ENCODE data around the gene RESP18. TPM values are rescaled to one million over a fixed set of nuclear protein-coding genes. Genes with fewer than 3 reads are reported as not detected.

RESP18 gene
- total and polyA plus RNA-seq, 4 donors = 1.1 to 7.0 (median 4.7) TPM

DNA sequence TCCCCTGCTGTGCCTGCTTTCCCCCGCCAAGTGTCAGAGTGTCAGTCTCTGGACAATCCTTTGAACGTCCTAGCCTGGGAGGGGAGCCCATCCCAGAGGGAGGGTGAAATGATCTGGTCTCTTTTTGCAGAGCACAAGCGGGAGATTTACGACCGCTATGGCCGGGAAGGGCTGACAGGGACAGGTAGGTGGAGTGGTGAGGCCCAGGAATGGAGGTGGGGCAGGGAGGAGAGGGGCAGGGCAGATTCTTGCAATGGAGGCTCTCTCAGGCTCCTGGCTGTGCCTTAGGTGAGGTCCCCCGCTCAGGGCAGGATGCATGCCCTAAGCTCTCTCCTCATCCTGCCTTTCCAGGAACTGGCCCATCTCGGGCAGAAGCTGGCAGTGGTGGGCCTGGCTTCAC, 51.0 kb downstream of the RESP18 start:
- 58% methylated on average over 8 of the region's 8 CpGs for WGBS (ENCODE audit: insufficient coverage)
- no peak for DNase-seq (ENCODE audit: low read depth in 4 of 6, low spot score in 6 of 6)
- no peak overlapping the region for H3K4me3 ChIP-seq (ENCODE audit: low read depth, low read length)

DNA sequence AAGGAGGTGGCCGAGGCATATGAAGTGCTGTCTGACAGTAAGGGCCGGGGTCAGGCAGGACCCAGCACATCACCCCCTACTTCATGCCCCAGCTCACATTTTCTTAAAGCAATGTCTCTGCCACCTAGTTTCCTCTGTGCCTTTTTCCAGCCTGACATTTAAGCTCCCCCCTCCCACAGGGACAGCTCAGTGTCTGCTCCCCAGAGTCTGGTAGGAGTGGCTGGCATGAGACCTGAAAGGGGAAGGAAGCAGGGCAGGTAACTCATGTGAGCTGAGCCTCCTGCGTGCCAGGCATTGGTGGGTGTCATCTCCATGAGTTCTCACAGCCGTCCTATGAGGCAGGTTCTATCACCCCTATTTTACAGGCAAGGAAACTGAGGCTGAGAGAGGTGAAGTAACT, 51.9 kb downstream of the RESP18 start:
- DNase-seq (ENCODE audit: low read depth in 4 of 6, low spot score in 6 of 6) = no peak
- WGBS (ENCODE audit: insufficient coverage) = 93% methylated on average over 2 of the region's 4 CpGs
- Histone ChIP-seq H3K27me3 (ENCODE audit: control insufficient read depth, insufficient read depth, low read length) (no peaks in the 10 kb centered on the region), H3K27ac (ENCODE audit: low read depth, low read length) (peak overlapping the region; percentile 90), H3K4me1 (ENCODE audit: control insufficient read depth, insufficient read depth, low read length) (peaks cover 63% of the 10 kb centered on the region), H3K36me3 (ENCODE audit: control insufficient read depth, insufficient read depth, low read length) (peaks cover 51% of the 10 kb centered on the region), H3K4me3 (ENCODE audit: low read depth, low read length) (no peak overlapping the region), H3K9me3 (ENCODE audit: control insufficient read depth, insufficient read depth, low read length) (no peaks in the 10 kb centered on the region)

More for the DNA sequence above, 51.0 kb downstream of the RESP18 start:
- Histone ChIP-seq H3K4me1 (ENCODE audit: control insufficient read depth, insufficient read depth, low read length) (peaks cover 70% of the 10 kb centered on the region), H3K27ac (ENCODE audit: low read depth, low read length) (no peak overlapping the region), H3K27me3 (ENCODE audit: control insufficient read depth, insufficient read depth, low read length) (no peaks in the 10 kb centered on the region), H3K9me3 (ENCODE audit: control insufficient read depth, insufficient read depth, low read length) (no peaks in the 10 kb centered on the region), H3K36me3 (ENCODE audit: control insufficient read depth, insufficient read depth, low read length) (peaks cover 58% of the 10 kb centered on the region)

DNA sequence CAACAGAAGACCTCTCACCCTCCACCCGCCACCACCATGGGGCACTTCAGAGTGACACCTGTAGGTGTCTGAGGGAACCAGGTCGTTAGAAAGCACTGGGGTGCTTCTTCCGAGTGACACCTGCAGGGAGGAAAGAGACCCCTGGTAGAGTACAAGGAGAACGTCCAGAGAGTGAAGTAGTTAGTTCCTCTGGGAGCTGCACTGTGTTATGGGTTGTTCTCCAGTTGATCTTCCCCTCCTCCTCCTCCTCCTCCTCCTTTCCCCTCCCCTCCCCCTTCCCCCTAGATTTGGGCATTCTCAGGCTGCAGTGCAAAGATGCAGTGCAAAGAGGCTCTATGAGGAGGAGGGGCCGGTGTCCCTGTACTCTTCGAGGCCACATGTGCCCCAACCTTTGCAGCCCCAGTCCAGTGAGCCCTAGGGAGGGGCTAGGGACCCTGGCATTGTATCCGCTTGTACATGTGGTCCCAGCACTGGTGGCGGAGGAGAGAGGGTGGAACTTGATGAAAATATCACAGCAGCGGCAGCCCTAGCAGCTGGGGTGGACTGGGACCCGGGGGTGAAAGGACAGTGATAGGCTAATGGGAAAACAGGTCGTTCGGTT, 52.5 kb downstream of the RESP18 start:
- H3K9me3 ChIP-seq (ENCODE audit: control insufficient read depth, insufficient read depth, low read length) = no peaks in the 10 kb centered on the region
- peaks cover 56% of the 10 kb centered on the region for H3K4me1 ChIP-seq (ENCODE audit: control insufficient read depth, insufficient read depth, low read length)
- H3K36me3 ChIP-seq (ENCODE audit: control insufficient read depth, insufficient read depth, low read length) = peaks cover 45% of the 10 kb centered on the region
- peak overlapping the region; percentile 90 for H3K27ac ChIP-seq (ENCODE audit: low read depth, low read length)
- no peaks in the 10 kb centered on the region for H3K27me3 ChIP-seq (ENCODE audit: control insufficient read depth, insufficient read depth, low read length)
- no peak for DNase-seq (ENCODE audit: low read depth in 4 of 6, low spot score in 6 of 6)
- H3K4me3 ChIP-seq (ENCODE audit: low read depth, low read length) = peak overlapping the region; percentile 84
- WGBS (ENCODE audit: insufficient coverage) = 68% methylated on average over 6 of the region's 12 CpGs

DNA sequence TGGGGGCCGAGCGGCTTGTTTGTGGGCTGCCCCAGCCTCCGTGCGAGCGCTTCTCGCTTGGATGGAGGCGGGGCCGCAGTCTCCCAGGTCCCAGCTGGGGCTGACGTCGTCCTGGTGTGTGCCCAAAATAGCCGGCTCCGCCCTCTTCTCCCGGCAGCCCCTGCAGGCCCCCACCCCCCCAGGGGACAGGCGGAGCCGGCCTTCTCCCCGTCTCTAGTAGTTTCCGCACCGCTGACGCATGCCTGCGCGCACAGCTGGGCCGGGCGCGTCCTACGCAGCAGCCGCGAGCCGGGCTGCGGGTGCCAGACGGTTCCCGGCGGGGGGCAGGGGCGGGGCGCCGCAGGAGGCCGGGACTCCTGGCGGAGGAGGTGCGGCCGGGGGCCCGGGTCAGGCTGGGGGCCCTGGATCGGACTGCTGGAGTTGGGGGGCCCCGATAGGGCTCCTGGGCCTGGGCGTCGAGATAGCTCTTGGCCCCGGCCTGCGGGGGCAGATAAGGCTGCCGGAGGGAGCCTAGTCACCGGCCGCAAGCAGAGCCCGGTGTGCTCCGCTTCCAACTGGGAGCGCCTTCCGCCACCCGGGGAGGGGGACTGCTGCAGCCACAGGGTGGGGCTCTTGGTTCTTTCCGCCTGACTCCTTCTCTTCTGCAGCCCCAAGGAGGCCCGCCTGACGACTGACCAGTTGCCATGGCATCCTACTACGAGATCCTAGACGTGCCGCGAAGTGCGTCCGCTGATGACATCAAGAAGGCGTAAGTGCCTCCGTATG, 53.2 kb downstream of the RESP18 start, which contains the start of gene DNAJB2:
Gene DNAJB2, plus strand, starts transcription at position 216 of the 765 bp plus-strand sequence. Its CDS starts 468 bp downstream, at position 684.
- WGBS (ENCODE audit: insufficient coverage) = under 1% methylated on average over 59 of the region's 65 CpGs
- peaks cover 38% of the 10 kb centered on the region for H3K36me3 ChIP-seq (ENCODE audit: control insufficient read depth, insufficient read depth, low read length)
- peak in 5 of 6 donors; percentile 90 to 99 (median 93) for DNase-seq (ENCODE audit: low read depth in 4 of 6, low spot score in 6 of 6)
- peak within 1 kb of the TSS; percentile 84 for H3K4me3 ChIP-seq (ENCODE audit: low read depth, low read length)
- peak within 1 kb of the TSS; percentile 96 for H3K27ac ChIP-seq (ENCODE audit: low read depth, low read length)
- no peaks in the 10 kb centered on the region for H3K9me3 ChIP-seq (ENCODE audit: control insufficient read depth, insufficient read depth, low read length)
- H3K4me1 ChIP-seq (ENCODE audit: control insufficient read depth, insufficient read depth, low read length) = peaks cover 50% of the 10 kb centered on the region
- H3K27me3 ChIP-seq (ENCODE audit: control insufficient read depth, insufficient read depth, low read length) = peaks cover 4% of the 10 kb centered on the region

DNA sequence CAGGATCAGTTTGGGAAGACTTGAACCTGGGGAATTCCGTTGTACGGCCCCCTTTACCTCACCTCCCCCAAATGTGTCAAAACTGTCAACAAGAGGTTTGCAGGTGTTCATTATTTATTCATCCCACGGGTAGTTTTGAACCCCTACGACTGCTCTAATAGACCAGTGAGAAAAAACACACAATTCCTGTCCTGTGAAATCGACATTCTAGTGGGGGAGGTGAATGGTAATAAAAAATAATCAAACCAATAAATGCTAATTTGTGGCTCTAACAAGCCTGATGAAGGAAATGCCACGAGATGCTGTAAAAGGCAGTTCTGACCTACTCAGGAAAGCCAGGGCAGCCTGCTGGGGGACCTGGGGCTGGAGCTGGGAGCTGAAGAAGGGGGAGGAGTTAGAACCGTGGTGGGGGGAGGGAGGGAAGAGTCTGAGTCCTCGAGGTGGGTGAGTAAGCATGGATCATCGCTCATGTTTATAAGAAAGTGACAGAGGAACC, 53.8 kb downstream of the RESP18 start:
- peaks cover 8% of the 10 kb centered on the region for H3K27me3 ChIP-seq (ENCODE audit: control insufficient read depth, insufficient read depth, low read length)
- peaks cover 50% of the 10 kb centered on the region for H3K4me1 ChIP-seq (ENCODE audit: control insufficient read depth, insufficient read depth, low read length)
- 15% methylated on average over 6 of the region's 9 CpGs for WGBS (ENCODE audit: insufficient coverage)
- peak overlapping the region; percentile 96 for H3K27ac ChIP-seq (ENCODE audit: low read depth, low read length)
- H3K36me3 ChIP-seq (ENCODE audit: control insufficient read depth, insufficient read depth, low read length) = peaks cover 32% of the 10 kb centered on the region
- DNase-seq (ENCODE audit: low read depth in 4 of 6, low spot score in 6 of 6) = peak in 1 of 6 donors; percentile 22
- peak overlapping the region; percentile 84 for H3K4me3 ChIP-seq (ENCODE audit: low read depth, low read length)
- H3K9me3 ChIP-seq (ENCODE audit: control insufficient read depth, insufficient read depth, low read length) = no peaks in the 10 kb centered on the region

DNA sequence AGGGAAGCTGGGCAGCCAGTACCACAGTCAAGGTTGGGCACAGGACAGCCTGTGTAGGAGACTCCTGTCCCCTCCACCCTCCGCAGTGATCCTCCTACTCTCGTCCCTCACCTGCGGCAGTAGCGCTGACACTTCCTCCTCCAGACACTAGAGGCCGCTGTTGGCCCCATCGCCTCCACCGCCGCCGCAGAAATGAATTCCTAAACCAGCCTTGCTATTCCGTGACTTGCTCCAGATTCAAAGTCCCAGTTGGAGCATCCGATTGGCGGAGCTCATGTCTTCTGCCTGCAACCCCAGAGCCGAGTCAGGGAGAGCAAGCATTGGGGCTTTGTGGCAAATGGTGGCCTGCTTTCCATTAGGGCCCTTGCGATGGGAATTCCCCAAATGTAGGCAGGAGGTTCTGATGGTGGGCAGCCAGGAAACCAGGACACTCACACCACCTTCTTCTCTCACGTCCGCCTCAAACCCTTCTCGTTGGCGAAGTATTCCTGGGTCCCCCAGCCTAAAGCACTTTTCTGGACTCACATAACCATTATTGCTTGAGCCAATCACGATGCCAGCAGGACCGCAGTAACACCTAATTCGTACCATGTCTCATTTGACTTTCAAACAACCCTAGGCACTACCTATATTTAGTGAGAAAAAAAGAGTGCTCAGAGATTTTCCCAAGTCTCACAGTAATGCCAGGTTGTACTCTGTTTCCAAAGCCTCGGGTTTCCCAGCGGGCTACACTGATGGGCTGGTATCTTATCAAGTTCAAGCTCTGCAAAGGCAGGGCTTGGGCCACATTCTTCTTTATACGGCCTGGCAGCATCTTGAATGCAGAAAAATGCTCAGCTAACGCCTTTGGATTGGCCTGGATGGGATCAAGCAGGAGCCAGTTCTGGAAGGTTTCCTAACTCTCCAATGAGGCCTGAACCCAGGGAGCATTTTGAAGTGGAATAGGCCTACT, 54.6 kb downstream of the RESP18 start:
- Histone ChIP-seq H3K27me3 (ENCODE audit: control insufficient read depth, insufficient read depth, low read length) (peaks cover 8% of the 10 kb centered on the region), H3K36me3 (ENCODE audit: control insufficient read depth, insufficient read depth, low read length) (peaks cover 24% of the 10 kb centered on the region), H3K4me3 (ENCODE audit: low read depth, low read length) (no peak overlapping the region), H3K9me3 (ENCODE audit: control insufficient read depth, insufficient read depth, low read length) (no peaks in the 10 kb centered on the region), H3K27ac (ENCODE audit: low read depth, low read length) (peak overlapping the region; percentile 96), H3K4me1 (ENCODE audit: control insufficient read depth, insufficient read depth, low read length) (peaks cover 47% of the 10 kb centered on the region)
- peak in 3 of 6 donors; percentile 72 to 95 (median 92) for DNase-seq (ENCODE audit: low read depth in 4 of 6, low spot score in 6 of 6)
- WGBS (ENCODE audit: insufficient coverage) = 21% methylated on average over 22 of the region's 25 CpGs

Small RNA genes lying within 50 kb of the gene (small RNA-seq; reads per million reads assigned to genes)
- gene AC053503.3 (ENCODE audit: low replicate concordance) = not detected
- 0.81 reads per million, percentile 74 among the genes with 10 or more reads in this experiment for gene MIR153-1 (ENCODE audit: low replicate concordance)

Other genes with a start within 250 kb of the RESP18 start
- gene NHEJ1, start 171.9 kb downstream of the RESP18 start, total RNA-seq = 10 to 100 TPM; 11.4 to 12.7 TPM
- 10 to 100 TPM in 1 of 2 donors, 1 to 10 TPM in 1; 9.8 to 10.9 TPM for gene NHEJ1, start 171.9 kb downstream of the RESP18 start, polyA plus RNA-seq (ENCODE audit: insufficient read length in 2 of 2)
- gene SLC23A3, start 162.7 kb downstream of the RESP18 start, total RNA-seq = 1 to 10 TPM in 1 of 2 donors, under 1 TPM in 1; 0.69 to 1.7 TPM
- 1 to 10 TPM in 1 of 2 donors, under 1 TPM in 1; 0.17 to 2.4 TPM for gene SLC23A3, start 162.7 kb downstream of the RESP18 start, polyA plus RNA-seq (ENCODE audit: insufficient read length in 2 of 2)
- 10 to 100 TPM; 27.5 to 37.8 TPM for gene CNPPD1, start 155.8 kb downstream of the RESP18 start, total RNA-seq
- gene CNPPD1, start 155.8 kb downstream of the RESP18 start, polyA plus RNA-seq (ENCODE audit: insufficient read length in 2 of 2) = 10 to 100 TPM; 53.7 to 57.5 TPM
- gene RETREG2, start 154.5 kb downstream of the RESP18 start, total RNA-seq = 10 to 100 TPM; 64.6 to 78.6 TPM
- 100 to 1,000 TPM; 170 to 188 TPM for gene RETREG2, start 154.5 kb downstream of the RESP18 start, polyA plus RNA-seq (ENCODE audit: insufficient read length in 2 of 2)
- 10 to 100 TPM; 14.5 to 40.5 TPM for gene ZFAND2B, start 126.0 kb downstream of the RESP18 start, total RNA-seq
- 10 to 100 TPM; 37.2 to 46.4 TPM for gene ZFAND2B, start 126.0 kb downstream of the RESP18 start, polyA plus RNA-seq (ENCODE audit: insufficient read length in 2 of 2)
- 10 to 100 TPM; 39.7 to 47.2 TPM for gene ABCB6, start 113.8 kb downstream of the RESP18 start, total RNA-seq
- gene ABCB6, start 113.8 kb downstream of the RESP18 start, polyA plus RNA-seq (ENCODE audit: insufficient read length in 2 of 2) = 10 to 100 TPM; 60.6 to 78.8 TPM
- gene ATG9A, start 103.1 kb downstream of the RESP18 start, total RNA-seq = 10 to 100 TPM; 26.2 to 45.9 TPM
- gene ATG9A, start 103.1 kb downstream of the RESP18 start, polyA plus RNA-seq (ENCODE audit: insufficient read length in 2 of 2) = 10 to 100 TPM; 56.0 to 59.8 TPM
- gene ANKZF1, start 102.9 kb downstream of the RESP18 start, total RNA-seq = 10 to 100 TPM; 29.2 to 53.6 TPM
- gene ANKZF1, start 102.9 kb downstream of the RESP18 start, polyA plus RNA-seq (ENCODE audit: insufficient read length in 2 of 2) = 10 to 100 TPM; 44.0 to 74.2 TPM
- 10 to 100 TPM in 1 of 2 donors, 1 to 10 TPM in 1; 9.4 to 22.1 TPM for gene GLB1L, start 87.3 kb downstream of the RESP18 start, total RNA-seq
- 10 to 100 TPM; 11.4 to 12.0 TPM for gene GLB1L, start 87.3 kb downstream of the RESP18 start, polyA plus RNA-seq (ENCODE audit: insufficient read length in 2 of 2)
- 10 to 100 TPM; 16.4 to 25.0 TPM for gene STK16, start 87.3 kb downstream of the RESP18 start, total RNA-seq
- gene STK16, start 87.3 kb downstream of the RESP18 start, polyA plus RNA-seq (ENCODE audit: insufficient read length in 2 of 2) = 10 to 100 TPM; 36.3 to 38.7 TPM
- 1 to 10 TPM in 1 of 2 donors, not detected in 1; 1.5 TPM for gene TUBA4B, start 79.5 kb downstream of the RESP18 start, total RNA-seq
- under 1 TPM; 0.38 to 0.39 TPM for gene TUBA4B, start 79.5 kb downstream of the RESP18 start, polyA plus RNA-seq (ENCODE audit: insufficient read length in 2 of 2)
- gene TUBA4A, start 78.8 kb downstream of the RESP18 start, total RNA-seq = 10 to 100 TPM; 14.3 to 43.9 TPM
- gene TUBA4A, start 78.8 kb downstream of the RESP18 start, polyA plus RNA-seq (ENCODE audit: insufficient read length in 2 of 2) = 10 to 100 TPM; 73.6 to 84.9 TPM
- 100 to 1,000 TPM in 1 of 2 donors, 10 to 100 TPM in 1; 81.5 to 101 TPM for gene DNAJB2, start 53.4 kb downstream of the RESP18 start, total RNA-seq
- gene DNAJB2, start 53.4 kb downstream of the RESP18 start, polyA plus RNA-seq (ENCODE audit: insufficient read length in 2 of 2) = 100 to 1,000 TPM; 163 to 186 TPM
- 10 to 100 TPM; 12.6 to 67.3 TPM for gene PTPRN, start 23.3 kb downstream of the RESP18 start, total RNA-seq
- gene PTPRN, start 23.3 kb downstream of the RESP18 start, polyA plus RNA-seq (ENCODE audit: insufficient read length in 2 of 2) = 10 to 100 TPM; 72.2 to 88.1 TPM
- 10 to 100 TPM; 25.6 to 40.8 TPM for gene DNPEP, start 55.2 kb upstream of the RESP18 start, total RNA-seq
- 10 to 100 TPM; 40.2 to 57.2 TPM for gene DNPEP, start 55.2 kb upstream of the RESP18 start, polyA plus RNA-seq (ENCODE audit: insufficient read length in 2 of 2)
- gene DES, start 85.6 kb upstream of the RESP18 start, total RNA-seq = 1 to 10 TPM; 4.8 to 5.5 TPM
- gene DES, start 85.6 kb upstream of the RESP18 start, polyA plus RNA-seq (ENCODE audit: insufficient read length in 2 of 2) = 1 to 10 TPM; 3.5 to 8.8 TPM
- gene SPEG, start 102.1 kb upstream of the RESP18 start, total RNA-seq = 10 to 100 TPM; 12.2 to 20.8 TPM
- gene SPEG, start 102.1 kb upstream of the RESP18 start, polyA plus RNA-seq (ENCODE audit: insufficient read length in 2 of 2) = 10 to 100 TPM; 71.1 to 84.2 TPM
- 10 to 100 TPM; 19.0 to 29.8 TPM for gene GMPPA, start 166.1 kb upstream of the RESP18 start, total RNA-seq
- gene GMPPA, start 166.1 kb upstream of the RESP18 start, polyA plus RNA-seq (ENCODE audit: insufficient read length in 2 of 2) = 10 to 100 TPM; 19.2 to 23.6 TPM
- gene ASIC4, start 181.7 kb upstream of the RESP18 start, total RNA-seq = 10 to 100 TPM in 1 of 2 donors, 1 to 10 TPM in 1; 8.2 to 18.8 TPM
- gene ASIC4, start 181.7 kb upstream of the RESP18 start, polyA plus RNA-seq (ENCODE audit: insufficient read length in 2 of 2) = 10 to 100 TPM; 36.4 to 47.2 TPM
- gene CHPF, start 211.1 kb upstream of the RESP18 start, total RNA-seq = 10 to 100 TPM; 61.2 to 84.5 TPM
- 10 to 100 TPM; 68.8 to 86.6 TPM for gene CHPF, start 211.1 kb upstream of the RESP18 start, polyA plus RNA-seq (ENCODE audit: insufficient read length in 2 of 2)
- 1 to 10 TPM; 4.7 to 5.3 TPM for gene TMEM198, start 211.3 kb upstream of the RESP18 start, total RNA-seq
- 10 to 100 TPM; 18.7 to 19.0 TPM for gene TMEM198, start 211.3 kb upstream of the RESP18 start, polyA plus RNA-seq (ENCODE audit: insufficient read length in 2 of 2)
- gene OBSL1, start 238.8 kb upstream of the RESP18 start, total RNA-seq = 100 to 1,000 TPM in 1 of 2 donors, 10 to 100 TPM in 1; 53.3 to 145 TPM
- gene OBSL1, start 238.8 kb upstream of the RESP18 start, polyA plus RNA-seq (ENCODE audit: insufficient read length in 2 of 2) = 100 to 1,000 TPM; 148 to 178 TPM
- 1 to 10 TPM in 1 of 2 donors, under 1 TPM in 1; 0.10 to 1.4 TPM for gene INHA, start 239.6 kb upstream of the RESP18 start, total RNA-seq
- gene INHA, start 239.6 kb upstream of the RESP18 start, polyA plus RNA-seq (ENCODE audit: insufficient read length in 2 of 2) = 1 to 10 TPM; 2.2 to 5.1 TPM